HG02884 (cell line): Measurements from ENCODE around the gene APH1A.
A peak's percentile ranks its signal among the peaks of the same experiment; 100 is the strongest.
"Not testable (repeated sequence)": the region's sequence is repeated elsewhere in the genome, so short reads cannot be mapped to it uniquely, and the experiment has no call there.

Source experiments
- ATAC-seq: cut with Tn5 transposase; IDR thresholded peaks from one replicate; pipeline ENCODE4 v1.9.1; 2021; ENCODE audit warnings: mild to moderate bottlenecking, moderate library complexity; ENCODE audit not compliant: unreplicated experiment

Gene APH1A

GRCh38 chr1:150269451-150269850, 635 bp upstream of the APH1A start:
- ATAC-seq = no peak

GRCh38 chr1:150268340-150268704, 494 bp downstream of the APH1A start:
- ATAC-seq = no peak

- no peak for ATAC-seq
These were observed 920 bp downstream of the APH1A start for GRCh38 chr1:150267896-150268295.

GRCh38 chr1:150263549-150263948, 5.3 kb downstream of the APH1A start:
- no peak for ATAC-seq

- no peak for ATAC-seq
These were observed 6.2 kb downstream of the APH1A start for GRCh38 chr1:150262388-150263320.

GRCh38 chr1:150261367-150261766, 7.4 kb downstream of the APH1A start:
- no peak for ATAC-seq

- ATAC-seq = no peak
These were observed 8.8 kb downstream of the APH1A start for GRCh38 chr1:150259758-150260669.

GRCh38 chr1:150259217-150259616, 9.6 kb downstream of the APH1A start:
- no peak for ATAC-seq

GRCh38 chr1:150257624-150258585, 10.9 kb downstream of the APH1A start, which contains the start of gene CA14:
Gene CA14, plus strand, starts transcription at chr1:150257774. Its CDS starts 355 bp downstream, at chr1:150258129.
- no peak for ATAC-seq

- ATAC-seq = no peak
These were observed 12.1 kb downstream of the APH1A start for GRCh38 chr1:150256554-150257341.

- ATAC-seq = no peak
These were observed 12.6 kb downstream of the APH1A start for GRCh38 chr1:150256198-150256553.

GRCh38 chr1:150249936-150250335, 18.9 kb downstream of the APH1A start:
- no peak for ATAC-seq

- ATAC-seq = no peak
These were observed 25.8 kb downstream of the APH1A start for GRCh38 chr1:150243003-150243402.

GRCh38 chr1:150237746-150238145, 31.1 kb downstream of the APH1A start:
- no peak for ATAC-seq

- ATAC-seq = not testable (repeated sequence)
These were observed 31.6 kb downstream of the APH1A start for GRCh38 chr1:150237176-150237575.

GRCh38 chr1:150236614-150237100, 32.2 kb downstream of the APH1A start:
- no peak for ATAC-seq

- peak; percentile 77 for ATAC-seq
These were observed 32.8 kb downstream of the APH1A start, which contains the start of gene ANP32E for GRCh38 chr1:150235852-150236613. Gene ANP32E, minus strand, starts transcription at chr1:150236112. Its CDS starts 326 bp downstream, at chr1:150235786.

- no peak for ATAC-seq
These were observed 33.4 kb downstream of the APH1A start for GRCh38 chr1:150235294-150235851.
